Stimulated activated CD4-positive, alpha-beta T cell treated with anti-CD3 and anti-CD28 coated beads, Interleukin-4, amount 100 ng/mL, for 24 hours (primary cell): ENCODE data around the gene UGT1A4.

Experiments used
- DNase-seq: peaks from one replicate; pipeline ENCODE4 v3.0.0-alpha.2; 2020

Gene UGT1A4

GRCh38 chr2:233814056-233814835, 95.7 kb downstream of the UGT1A4 start:
- DNase-seq: no peak

GRCh38 chr2:233815861-233816260, 97.3 kb downstream of the UGT1A4 start:
- no peak for DNase-seq

- no peak for DNase-seq
Observed at GRCh38 chr2:233816334-233816733, 97.8 kb downstream of the UGT1A4 start.

GRCh38 chr2:233816771-233817170, 98.2 kb downstream of the UGT1A4 start:
- DNase-seq: no peak

- DNase-seq: no peak
Observed at GRCh38 chr2:233817361-233817911, 98.9 kb downstream of the UGT1A4 start.

GRCh38 chr2:233817995-233818638, 99.6 kb downstream of the UGT1A4 start:
- DNase-seq: no peak

GRCh38 chr2:233818639-233819621, 100.4 kb downstream of the UGT1A4 start:
- no peak for DNase-seq

- no peak for DNase-seq
Observed at GRCh38 chr2:233819884-233820773, 101.6 kb downstream of the UGT1A4 start.

- DNase-seq: no peak
Observed at GRCh38 chr2:233820774-233821105, 102.2 kb downstream of the UGT1A4 start.

GRCh38 chr2:233821196-233821595, 102.7 kb downstream of the UGT1A4 start:
- no peak for DNase-seq

GRCh38 chr2:233821709-233822100, 103.2 kb downstream of the UGT1A4 start:
- no peak for DNase-seq

GRCh38 chr2:233822101-233822771, 103.7 kb downstream of the UGT1A4 start:
- no peak for DNase-seq
